OCI-LY1 (cell line): Measurements from ENCODE around the gene NEK4.

Experiments
- EZH2 ChIP-seq: fragments of 200-600 bp; sonication (generic), shearing (Covaris generic); IDR thresholded peaks from 2 replicates; pipeline ENCODE4 v1.8.0; 2017; ENCODE audit warnings: borderline replicate concordance, mixed run types, mild to moderate bottlenecking, antibody characterized with exemption, low read length, moderate library complexity, mixed read lengths
- TF ChIP-seq, protein P1 (sequence below): fragments of 200-600 bp; sonication (generic), shearing (Covaris generic); IDR thresholded peaks from 2 replicates; pipeline ENCODE4 v1.5.1; 2017; ENCODE audit warnings: mild to moderate bottlenecking, antibody characterized with exemption, low read length, moderate library complexity, mixed read lengths

DNA sequence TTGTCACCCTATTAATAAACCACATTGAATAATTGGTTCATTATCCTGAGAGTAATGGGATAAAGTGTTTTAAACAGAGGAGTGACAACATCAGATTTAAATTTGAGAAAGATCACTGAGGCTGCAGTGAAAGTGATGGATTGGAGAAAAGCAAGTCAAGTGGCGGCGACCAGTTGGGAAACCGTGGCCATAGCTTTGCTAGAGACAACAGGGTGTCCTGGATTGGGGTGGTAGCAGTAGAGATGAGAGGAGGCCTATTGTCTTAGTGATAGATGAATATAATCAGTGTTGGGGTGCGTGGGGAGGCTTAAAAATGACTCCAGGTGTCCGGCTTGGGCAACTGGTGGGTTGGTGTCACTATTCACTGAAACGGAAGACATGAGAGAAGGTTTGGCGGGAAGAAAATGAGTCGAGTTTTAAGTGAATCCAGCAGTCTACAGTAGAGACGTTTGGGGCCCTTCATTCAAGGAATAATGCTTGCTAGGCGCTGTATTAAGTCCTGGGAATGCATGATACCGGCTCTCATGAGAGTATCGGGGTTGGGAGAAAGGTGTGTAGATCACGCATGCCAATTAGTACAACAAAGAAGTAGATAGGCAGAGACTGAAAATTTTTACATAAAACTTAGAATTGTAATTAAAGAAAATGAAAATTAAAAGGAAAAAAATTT lies 819 bp downstream of the NEK4 start:
- TF ChIP-seq, protein P1, sequence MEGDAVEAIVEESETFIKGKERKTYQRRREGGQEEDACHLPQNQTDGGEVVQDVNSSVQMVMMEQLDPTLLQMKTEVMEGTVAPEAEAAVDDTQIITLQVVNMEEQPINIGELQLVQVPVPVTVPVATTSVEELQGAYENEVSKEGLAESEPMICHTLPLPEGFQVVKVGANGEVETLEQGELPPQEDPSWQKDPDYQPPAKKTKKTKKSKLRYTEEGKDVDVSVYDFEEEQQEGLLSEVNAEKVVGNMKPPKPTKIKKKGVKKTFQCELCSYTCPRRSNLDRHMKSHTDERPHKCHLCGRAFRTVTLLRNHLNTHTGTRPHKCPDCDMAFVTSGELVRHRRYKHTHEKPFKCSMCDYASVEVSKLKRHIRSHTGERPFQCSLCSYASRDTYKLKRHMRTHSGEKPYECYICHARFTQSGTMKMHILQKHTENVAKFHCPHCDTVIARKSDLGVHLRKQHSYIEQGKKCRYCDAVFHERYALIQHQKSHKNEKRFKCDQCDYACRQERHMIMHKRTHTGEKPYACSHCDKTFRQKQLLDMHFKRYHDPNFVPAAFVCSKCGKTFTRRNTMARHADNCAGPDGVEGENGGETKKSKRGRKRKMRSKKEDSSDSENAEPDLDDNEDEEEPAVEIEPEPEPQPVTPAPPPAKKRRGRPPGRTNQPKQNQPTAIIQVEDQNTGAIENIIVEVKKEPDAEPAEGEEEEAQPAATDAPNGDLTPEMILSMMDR, result no peak
- no peak for TF ChIP-seq EZH2
